Measurements from ENCODE around the gene SAMD4A.
"Not testable (repeated sequence)": the region's sequence is repeated elsewhere in the genome, so short reads cannot be mapped to it uniquely, and the experiment has no call there.

Gene SAMD4A

DNA sequence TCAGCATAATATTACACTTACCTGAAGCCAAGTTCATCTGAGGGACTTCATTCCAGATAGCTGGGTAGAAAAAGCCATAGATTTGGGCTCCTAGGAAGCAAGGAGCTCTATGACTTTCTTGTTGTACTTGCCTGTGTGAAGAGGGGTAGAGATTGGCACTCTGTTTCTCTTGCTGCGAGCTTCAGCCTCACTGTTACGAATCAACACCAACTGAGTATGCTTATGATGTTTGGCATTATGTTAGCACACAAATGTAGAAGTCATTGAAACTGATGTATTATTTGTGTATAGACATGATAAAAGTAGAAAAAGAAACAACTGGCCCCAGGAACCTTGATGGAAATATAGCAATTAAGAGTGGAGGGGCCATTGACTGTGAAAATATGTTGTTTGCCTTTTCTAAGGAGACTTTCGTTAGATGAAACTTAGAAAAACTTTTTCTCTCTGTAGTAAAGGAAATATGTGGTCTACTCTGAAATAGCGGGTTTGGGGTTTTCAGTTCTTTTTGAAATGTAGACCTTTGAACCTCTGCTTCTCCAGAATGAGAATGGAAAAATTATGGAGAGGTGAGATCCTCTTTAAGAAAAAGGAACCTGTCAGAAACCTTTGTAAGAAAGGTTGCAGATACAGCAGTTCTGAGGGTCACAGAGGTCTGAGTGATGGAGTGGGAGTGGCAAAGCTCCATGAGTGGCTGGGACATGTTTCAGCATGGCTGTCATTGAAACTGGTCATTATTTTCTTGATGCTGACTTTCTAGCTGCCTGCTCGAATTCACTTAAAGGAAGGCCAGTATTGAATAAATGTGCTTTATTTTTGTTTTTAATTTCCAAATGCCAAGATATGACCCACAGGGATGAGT lies 175.8 kb downstream of the SAMD4A start:
- no peak for DNase-seq

GRCh38 chr14:54743382-54743781 lies 176.5 kb downstream of the SAMD4A start:
- no peak for DNase-seq

DNA sequence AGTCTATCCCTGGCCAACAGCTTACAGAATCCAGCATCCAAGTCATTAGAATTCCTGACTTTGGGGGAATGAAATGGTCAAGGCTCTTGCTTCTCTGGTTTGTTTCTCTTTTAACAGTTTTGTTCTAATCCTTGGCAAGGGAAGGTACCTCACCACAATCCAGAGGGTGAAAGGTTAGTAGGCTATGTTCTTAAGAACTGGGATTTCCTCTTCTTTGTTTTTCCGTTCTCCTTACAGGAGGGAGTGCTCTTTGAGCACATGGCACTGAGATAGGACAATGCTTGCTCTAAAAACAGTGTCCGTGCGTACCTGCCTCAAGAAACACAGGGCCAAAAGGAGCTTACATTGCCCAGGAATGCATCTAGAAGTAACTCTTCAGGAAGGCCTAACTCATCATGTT lies 179.1 kb downstream of the SAMD4A start:
- no peak for DNase-seq

- no peak for DNase-seq
These were observed 180.7 kb downstream of the SAMD4A start for GRCh38 chr14:54747616-54748015.

DNA sequence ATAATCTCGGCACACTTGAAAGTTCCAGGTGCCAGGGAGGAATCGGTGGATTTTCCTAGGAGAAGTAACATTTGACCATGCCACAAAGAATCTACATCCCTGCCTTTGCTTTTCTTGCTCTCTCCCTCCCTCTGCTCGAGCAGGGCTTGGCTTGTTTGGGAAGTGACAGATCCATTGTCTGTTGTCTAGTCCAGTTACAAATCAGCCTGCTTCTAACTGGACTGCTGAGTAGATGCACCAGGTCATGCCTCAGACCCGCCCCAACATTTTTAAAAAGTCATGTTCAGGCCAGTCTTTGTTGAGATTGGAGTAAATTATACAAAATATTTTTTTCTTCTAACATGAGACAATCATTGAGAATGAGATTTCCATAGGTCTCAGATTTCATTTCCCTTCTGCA lies 182.3 kb downstream of the SAMD4A start:
- DNase-seq = no peak

DNA sequence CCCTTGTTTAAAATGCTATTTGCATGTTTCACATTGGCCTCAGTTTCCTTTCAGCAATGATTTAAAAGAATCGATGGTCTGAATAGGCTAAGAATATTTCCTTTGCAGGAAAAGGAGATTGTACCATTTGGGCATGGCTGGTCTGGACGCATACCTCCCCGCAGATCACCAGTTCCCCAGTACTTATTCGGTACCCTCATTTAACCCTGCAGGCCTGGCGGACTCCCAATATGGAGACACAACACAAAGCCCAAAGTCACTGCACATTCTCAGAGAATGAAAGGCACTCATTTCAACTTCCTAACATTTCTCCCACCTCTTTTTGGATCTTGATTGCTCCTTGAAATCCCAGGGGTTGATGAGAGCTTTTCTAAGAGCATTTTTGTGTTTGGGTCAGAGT lies 182.8 kb downstream of the SAMD4A start:
- no peak for DNase-seq

- DNase-seq = not testable (repeated sequence)
These were observed 185.7 kb downstream of the SAMD4A start for GRCh38 chr14:54752611-54753010.

DNA sequence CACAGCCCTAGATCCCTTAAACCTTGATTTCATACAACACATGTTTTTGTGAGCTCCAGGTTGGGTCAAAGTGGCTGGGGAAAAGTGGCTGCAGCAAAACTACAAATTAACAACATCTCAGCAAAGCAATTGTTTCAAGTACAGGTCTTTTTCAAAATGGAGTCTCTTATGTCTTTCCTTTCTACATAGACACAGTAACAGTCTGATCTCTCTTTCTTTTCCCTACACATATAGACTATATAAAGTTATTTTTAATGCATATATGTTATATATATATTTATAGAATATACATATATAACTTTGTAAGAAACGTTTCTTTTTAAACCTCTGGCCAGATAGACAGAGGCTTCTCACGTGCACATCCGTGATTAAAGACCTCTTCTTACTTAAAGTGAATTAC lies 186.5 kb downstream of the SAMD4A start:
- not testable (repeated sequence) for DNase-seq

DNA sequence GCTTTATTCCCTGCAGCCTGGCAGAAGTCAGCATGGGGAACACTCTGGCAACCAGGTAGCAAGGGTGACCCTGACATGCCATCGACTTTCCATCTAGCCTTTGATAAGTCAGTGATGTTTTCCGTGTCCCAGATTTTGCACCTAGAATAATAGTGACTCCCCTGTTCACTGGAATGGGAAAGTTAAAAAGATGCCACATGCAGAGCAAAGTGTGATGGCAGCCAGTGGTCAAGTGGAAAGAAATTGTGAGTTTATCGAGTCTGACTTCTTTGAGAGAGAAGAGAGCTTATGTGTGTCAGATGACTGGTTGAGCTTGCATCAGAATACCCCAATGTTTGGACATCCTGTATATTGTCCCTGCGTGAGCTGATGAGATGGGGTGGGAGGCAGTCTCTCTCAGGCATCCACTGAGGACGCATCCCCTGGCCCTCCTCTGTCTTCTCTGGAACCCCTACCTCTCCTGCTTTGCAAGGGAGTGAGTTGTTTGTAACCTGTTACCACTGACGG lies 187.2 kb downstream of the SAMD4A start:
- no peak for DNase-seq

DNA sequence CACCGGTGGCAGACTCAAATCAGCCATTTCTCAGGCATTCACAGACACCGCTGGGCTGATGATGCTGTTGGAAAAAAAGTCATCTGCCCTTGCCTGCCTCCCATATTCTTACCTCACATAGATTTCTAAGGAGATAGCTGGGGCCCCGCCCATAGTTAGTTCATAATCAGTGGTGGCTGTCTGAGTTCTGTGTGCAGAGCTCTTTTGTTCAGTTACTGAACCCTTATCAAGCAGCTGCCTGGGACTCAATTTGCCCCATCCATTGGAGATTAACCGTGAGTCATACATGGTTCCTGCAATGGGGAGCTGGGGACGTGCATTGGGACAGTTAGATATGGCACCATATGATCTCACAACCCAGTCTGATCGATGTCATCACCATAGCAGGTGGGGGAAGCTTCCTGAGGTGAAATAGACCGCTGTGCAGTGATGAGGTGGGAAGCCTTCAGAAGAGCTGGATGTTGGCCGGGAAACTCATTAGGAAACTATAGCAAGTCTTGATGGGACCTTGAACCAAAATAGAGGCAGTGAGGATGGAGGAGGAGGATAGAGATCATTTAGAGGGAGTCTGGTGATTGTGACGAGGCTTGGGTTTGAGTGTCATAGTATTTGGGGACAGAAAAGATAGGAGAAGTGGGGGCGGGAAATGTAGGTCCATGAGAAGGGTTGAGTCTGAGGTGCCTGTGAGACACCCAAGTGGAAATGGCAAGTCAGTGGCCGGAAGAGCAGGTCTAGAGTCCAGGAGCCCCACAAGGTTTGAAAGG lies 187.9 kb downstream of the SAMD4A start:
- no peak for DNase-seq

- no peak for DNase-seq
These were observed 189.9 kb downstream of the SAMD4A start for GRCh38 chr14:54756656-54757392.

- no peak for DNase-seq
These were observed 191.1 kb downstream of the SAMD4A start for GRCh38 chr14:54758041-54758440.

GRCh38 chr14:54759982-54760585 lies 193.2 kb downstream of the SAMD4A start:
- no peak for DNase-seq

GRCh38 chr14:54760866-54761575 lies 194.1 kb downstream of the SAMD4A start:
- DNase-seq = no peak

DNA sequence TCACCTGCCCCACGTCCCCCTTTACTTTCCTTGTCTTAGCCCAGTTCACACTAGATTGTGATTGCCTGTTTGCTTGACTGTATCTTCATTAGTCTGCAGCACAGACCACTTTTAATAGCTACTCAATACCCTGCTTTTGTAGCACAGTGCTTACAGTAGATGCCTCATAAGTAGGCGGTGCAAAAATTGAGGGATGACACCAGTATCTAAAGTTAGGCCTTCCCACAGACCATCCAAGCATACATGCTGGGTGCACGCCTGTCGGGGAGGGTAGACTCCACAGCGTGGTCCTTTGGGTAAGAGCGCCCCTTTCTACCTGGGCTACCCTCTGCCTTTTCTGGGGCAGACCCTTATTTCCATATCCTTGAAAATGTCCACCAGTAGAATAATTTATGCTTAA lies 194.9 kb downstream of the SAMD4A start:
- DNase-seq = no peak

DNA sequence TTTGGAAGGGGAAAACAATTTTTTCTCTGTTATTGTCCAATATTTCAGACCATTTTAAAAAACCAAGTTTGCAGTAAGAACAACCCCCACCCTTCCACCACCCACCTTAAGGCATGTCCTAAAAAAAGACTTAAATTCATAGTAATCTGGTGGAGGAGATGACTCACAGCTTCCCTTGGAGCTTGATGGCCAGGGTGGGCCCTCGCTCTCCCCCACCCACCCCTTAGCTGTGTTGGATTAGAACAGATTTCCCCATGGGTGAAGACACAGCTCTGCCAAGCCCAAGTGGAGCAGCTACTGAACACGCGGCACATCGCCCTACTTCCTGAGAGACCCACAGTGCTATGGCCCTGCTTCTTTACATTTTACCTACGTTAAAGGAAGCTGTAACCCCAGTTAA lies 195.4 kb downstream of the SAMD4A start:
- no peak for DNase-seq

DNA sequence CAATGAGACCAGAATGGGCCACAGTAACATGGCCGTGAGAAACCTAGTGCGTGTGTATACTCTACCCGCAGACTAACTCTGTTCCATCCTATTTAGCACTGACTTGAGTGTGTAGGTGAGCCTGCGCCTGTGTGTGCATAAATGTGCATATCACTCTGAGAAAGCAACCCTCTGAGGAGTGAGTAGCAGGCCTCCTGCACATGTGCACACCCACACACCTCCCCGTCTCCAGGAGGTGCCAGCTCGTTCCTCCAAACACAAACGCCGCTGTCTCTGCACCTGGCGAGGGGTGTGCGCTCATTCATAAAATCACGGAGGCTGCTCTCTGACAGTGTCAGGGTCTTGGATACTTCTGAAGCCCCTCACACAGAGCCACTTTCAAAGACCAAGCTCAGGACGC lies 196.8 kb downstream of the SAMD4A start:
- no peak for DNase-seq

DNA sequence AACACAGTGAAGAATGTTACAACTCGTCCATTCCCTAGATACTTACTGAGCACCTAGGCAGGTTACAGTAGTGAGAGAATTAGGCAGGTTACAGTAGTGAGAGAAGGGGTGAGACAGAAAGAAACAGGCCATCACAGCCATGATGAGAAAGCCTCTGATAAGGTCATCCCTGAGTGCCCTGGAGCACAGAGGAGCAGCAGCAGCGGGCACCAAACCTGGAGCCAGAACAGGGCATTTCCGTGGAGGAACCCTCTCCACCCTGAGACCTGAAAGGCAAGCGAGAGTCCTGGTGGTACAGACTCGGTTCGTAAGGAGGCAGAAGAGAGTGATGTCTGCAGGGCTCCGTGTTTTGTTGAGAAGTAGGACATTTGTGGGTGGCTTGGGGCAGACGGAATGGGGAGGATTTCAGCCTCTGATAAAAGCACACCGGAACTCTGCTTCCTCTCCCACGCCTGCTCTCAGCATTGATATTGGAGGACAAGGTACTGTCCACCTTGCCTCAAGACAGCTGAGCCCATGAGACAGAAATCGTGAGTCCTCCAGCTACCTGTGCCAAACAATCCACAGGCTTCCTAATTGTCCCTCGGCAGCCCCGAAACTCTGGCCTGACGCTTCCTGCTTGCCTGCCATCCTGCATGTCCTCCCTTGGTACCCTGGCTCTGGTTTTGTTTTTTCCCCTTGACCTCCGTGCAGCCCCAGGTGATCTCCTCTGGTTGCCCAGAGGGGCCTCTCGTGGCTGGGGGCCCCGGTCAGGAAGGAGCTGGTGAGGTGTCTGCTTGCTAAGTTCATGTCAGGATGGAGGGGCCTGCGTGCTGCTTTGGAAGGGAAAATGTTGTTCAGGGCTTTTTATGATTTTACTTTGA lies 199.6 kb downstream of the SAMD4A start:
- no peak for DNase-seq

DNA sequence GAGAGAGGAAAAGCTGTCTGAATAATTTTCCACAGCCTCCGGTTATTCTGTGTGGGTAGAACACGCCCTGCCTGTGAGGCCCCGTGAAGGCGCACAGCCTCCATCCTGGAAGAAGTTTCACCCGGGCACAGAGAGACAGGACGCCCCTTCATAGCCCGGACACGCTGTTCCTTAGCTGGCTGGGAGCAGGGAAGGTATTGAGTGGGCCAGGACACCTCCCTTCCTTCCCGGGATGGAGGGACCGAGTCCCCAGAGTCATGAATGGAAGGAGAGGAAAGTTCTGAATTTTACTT lies 200.2 kb downstream of the SAMD4A start:
- no peak for DNase-seq

GRCh38 chr14:54767450-54767849 lies 200.5 kb downstream of the SAMD4A start:
- no peak for DNase-seq

DNA sequence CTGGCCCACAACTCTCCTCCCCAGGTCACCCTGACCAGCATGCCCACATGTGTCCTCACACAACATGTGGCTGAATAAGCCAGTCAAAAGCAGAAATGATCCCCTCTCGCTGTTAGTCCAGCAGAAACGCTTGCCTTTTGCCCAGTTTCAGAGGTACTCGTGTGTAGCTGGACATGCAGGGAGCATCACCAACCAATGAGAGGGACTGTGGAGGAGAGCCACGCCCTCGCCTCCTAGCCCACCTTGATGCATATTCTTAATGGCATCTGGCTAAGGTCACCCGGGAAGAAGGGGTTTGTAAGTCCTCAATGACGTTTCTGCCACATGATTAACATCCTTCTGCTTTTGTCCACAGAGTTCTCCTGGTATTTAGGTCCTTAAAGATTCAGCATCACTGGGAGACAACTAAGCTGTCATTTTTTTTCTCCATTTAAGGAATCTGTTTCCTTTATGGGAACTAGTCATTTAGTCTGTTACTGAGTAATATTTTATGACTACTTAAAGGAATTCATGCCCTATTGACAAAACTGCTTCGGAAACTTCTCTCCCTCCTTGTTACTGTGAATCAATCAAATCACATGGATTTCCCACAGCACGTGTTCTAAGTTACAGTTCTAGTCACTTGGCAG lies 201.7 kb downstream of the SAMD4A start:
- DNase-seq = no peak

Measured in NCI-H2029 treated with DMSO at 0.1 percent for 48 hours (cell line).